ENCODE measurements around the gene CNOT4. TPM values are rescaled to one million over a fixed set of nuclear protein-coding genes. Genes with fewer than 3 reads are reported as not detected.

Gene CNOT4
- total RNA-seq, 1 experiment from 2014 or later = 26.0 TPM

GRCh38 chr7:135377171-135377570 is 132.7 kb downstream of the CNOT4 start:
- TF ChIP-seq CTCF (IDR thresholded peaks at IDR 0.05; ENCODE audit: unreplicated experiment) = no peak
- Mint-ChIP-seq H3K27me3 (ENCODE audit: unreplicated experiment) (no peaks in the 10 kb centered on the region), H3K4me3 (ENCODE audit: low read depth, unreplicated experiment) (no peak overlapping the region), H3K27ac (ENCODE audit: unreplicated experiment) (no peak overlapping the region), H3K4me1 (ENCODE audit: low read depth, unreplicated experiment) (no peaks in the 10 kb centered on the region), H3K9me3 (ENCODE audit: low read depth, unreplicated experiment) (no peaks in the 10 kb centered on the region), H3K36me3 (ENCODE audit: insufficient read depth, unreplicated experiment) (peaks cover 8% of the 10 kb centered on the region)
- no peak for DNase-seq
- no TSS peak for BruUV-seq (replicated peaks)
- intact Hi-C loops (cut with micrococcal nuclease; ENCODE audit: unreplicated experiment) = no loop called here
- CTCF ChIA-PET = interaction anchor here (1.1 kb wide), 1 partner anchor 85 kb away, joined by 3 read pairs; no protein-coding TSS in a partner anchor

GRCh38 chr7:135375908-135376699 is 133.8 kb downstream of the CNOT4 start:
- Mint-ChIP-seq H3K4me1 (ENCODE audit: low read depth, unreplicated experiment) (no peaks in the 10 kb centered on the region), H3K27ac (ENCODE audit: unreplicated experiment) (no peak overlapping the region), H3K9me3 (ENCODE audit: low read depth, unreplicated experiment) (no peaks in the 10 kb centered on the region), H3K4me3 (ENCODE audit: low read depth, unreplicated experiment) (no peak overlapping the region), H3K27me3 (ENCODE audit: unreplicated experiment) (no peaks in the 10 kb centered on the region), H3K36me3 (ENCODE audit: insufficient read depth, unreplicated experiment) (peaks cover 8% of the 10 kb centered on the region)
- intact Hi-C loops (cut with micrococcal nuclease; ENCODE audit: unreplicated experiment) = no loop called here
- TF ChIP-seq CTCF (IDR thresholded peaks at IDR 0.05; ENCODE audit: unreplicated experiment) = no peak
- no TSS peak for BruUV-seq (replicated peaks)
- no peak for DNase-seq
- CTCF ChIA-PET = interaction anchor here (0.6 to 1.1 kb wide), 2 partner anchors 84 to 194 kb away, joined by 3 to 6 read pairs; no protein-coding TSS in a partner anchor

- Mint-ChIP-seq H3K9me3 (ENCODE audit: low read depth, unreplicated experiment) (no peaks in the 10 kb centered on the region), H3K36me3 (ENCODE audit: insufficient read depth, unreplicated experiment) (peaks cover 8% of the 10 kb centered on the region), H3K27me3 (ENCODE audit: unreplicated experiment) (no peaks in the 10 kb centered on the region), H3K27ac (ENCODE audit: unreplicated experiment) (no peak overlapping the region), H3K4me3 (ENCODE audit: low read depth, unreplicated experiment) (no peak overlapping the region), H3K4me1 (ENCODE audit: low read depth, unreplicated experiment) (peaks cover 9% of the 10 kb centered on the region)
- DNase-seq = no peak
- CTCF ChIA-PET = no interaction called here
- intact Hi-C loops (cut with micrococcal nuclease; ENCODE audit: unreplicated experiment) = no loop called here
- no TSS peak for BruUV-seq (replicated peaks)
- no peak for TF ChIP-seq CTCF (IDR thresholded peaks at IDR 0.05; ENCODE audit: unreplicated experiment)
These were observed 135.2 kb downstream of the CNOT4 start for GRCh38 chr7:135374736-135375135.

GRCh38 chr7:135372222-135372621 is 137.7 kb downstream of the CNOT4 start:
- Mint-ChIP-seq H3K9me3 (ENCODE audit: low read depth, unreplicated experiment) (peaks cover 3% of the 10 kb centered on the region), H3K4me1 (ENCODE audit: low read depth, unreplicated experiment) (peaks cover 26% of the 10 kb centered on the region), H3K36me3 (ENCODE audit: insufficient read depth, unreplicated experiment) (no peaks in the 10 kb centered on the region), H3K27ac (ENCODE audit: unreplicated experiment) (no peak overlapping the region), H3K4me3 (ENCODE audit: low read depth, unreplicated experiment) (no peak overlapping the region), H3K27me3 (ENCODE audit: unreplicated experiment) (no peaks in the 10 kb centered on the region)
- BruUV-seq (replicated peaks) = no TSS peak
- no peak for DNase-seq
- TF ChIP-seq CTCF (IDR thresholded peaks at IDR 0.05; ENCODE audit: unreplicated experiment) = no peak
- intact Hi-C loops (cut with micrococcal nuclease; ENCODE audit: unreplicated experiment) = no loop called here
- CTCF ChIA-PET = interaction anchor here (0.5 to 0.7 kb wide), 2 partner anchors 8 to 1667 kb away, joined by 4 to 7 read pairs; no protein-coding TSS in a partner anchor

Measured in Calu3 (cell line).